Right atrium auricular region (tissue), 2 donors: Measurements from ENCODE around the gene GRM4. TPM values are rescaled to one million over a fixed set of nuclear protein-coding genes. Genes with fewer than 3 reads are reported as not detected.

Experiments
- DNase-seq: peaks from one replicate; pipeline ENCODE4 v3.0.0-alpha.2; 2019; ENCODE audit warnings: low spot score
- H3K27ac ChIP-seq, 2 donors: fragments of 200-600 bp; sonication (generic); 1 replicate in 1 of 2; 2 replicates in 1 of 2; pipeline ENCODE4 v1.5.1; 2016 to 2019
- H3K27me3 ChIP-seq, 2 donors: fragments of 200-600 bp; sonication (generic); one replicate each; pipeline versions ENCODE4 v1.5.1 to v1.6.0; 2017 to 2019
- H3K36me3 ChIP-seq: fragments of 200-600 bp; sonication (generic); one replicate; pipeline ENCODE4 v1.5.1; 2016
- H3K4me1 ChIP-seq, 2 donors: fragments of 200-600 bp; sonication (generic); one replicate each; pipeline versions ENCODE4 v1.5.1 to v1.6.0; 2017 to 2019
- H3K4me3 ChIP-seq, 2 donors: fragments of 200-600 bp; sonication (generic); 1 replicate in 1 of 2; 2 replicates in 1 of 2; pipeline ENCODE4 v1.5.1; 2017 to 2019; ENCODE audit warnings: mild to moderate bottlenecking in 1 of 2, moderate library complexity in 1 of 2
- H3K9me3 ChIP-seq, 2 donors: fragments of 200-600 bp; sonication (generic); one replicate each; pipeline ENCODE4 v1.5.1; 2019
- total RNA-seq, 2 donors: library from RNA; depleted of rRNA; stranded (reverse); fragments of >200 nt; gene quantifications; one replicate each; pipeline ENCODE4 v1.1.0, GENCODE V29; 2016
- TF ChIP-seq, protein P1 (sequence below), 2 donors: fragments of 200-600 bp; sonication (generic); IDR thresholded peaks; one replicate each; pipeline ENCODE4 v1.5.1; 2019; ENCODE audit warnings: antibody characterized with exemption in 2 of 2

The GRM4 gene
- total RNA-seq, 2 donors from 2014 or later: not detected

DNA sequence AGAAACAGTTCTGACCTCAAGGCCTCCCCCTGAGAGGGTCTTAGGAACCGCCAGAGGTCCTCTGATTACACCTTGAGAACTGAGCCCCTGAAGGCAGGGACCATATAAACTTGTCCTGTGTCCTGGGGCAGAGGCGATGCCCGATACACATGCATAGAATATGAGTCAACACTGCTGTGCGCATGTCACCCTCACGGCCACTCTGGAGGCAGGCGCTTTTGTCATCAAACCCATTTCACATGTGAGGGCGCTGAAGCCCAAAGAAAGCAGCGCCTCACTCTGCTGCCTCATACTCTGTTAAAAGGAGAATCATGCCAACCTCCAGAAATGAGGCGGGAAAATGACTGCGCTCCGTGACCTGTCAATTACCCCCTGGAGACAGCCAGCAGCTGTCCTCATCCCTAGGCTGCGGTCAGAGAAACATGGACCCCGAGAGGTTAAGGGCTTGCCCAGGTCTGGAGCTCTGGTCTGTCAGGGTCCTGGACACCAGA is 158.3 kb downstream of the GRM4 start:
- TF ChIP-seq, protein P1, sequence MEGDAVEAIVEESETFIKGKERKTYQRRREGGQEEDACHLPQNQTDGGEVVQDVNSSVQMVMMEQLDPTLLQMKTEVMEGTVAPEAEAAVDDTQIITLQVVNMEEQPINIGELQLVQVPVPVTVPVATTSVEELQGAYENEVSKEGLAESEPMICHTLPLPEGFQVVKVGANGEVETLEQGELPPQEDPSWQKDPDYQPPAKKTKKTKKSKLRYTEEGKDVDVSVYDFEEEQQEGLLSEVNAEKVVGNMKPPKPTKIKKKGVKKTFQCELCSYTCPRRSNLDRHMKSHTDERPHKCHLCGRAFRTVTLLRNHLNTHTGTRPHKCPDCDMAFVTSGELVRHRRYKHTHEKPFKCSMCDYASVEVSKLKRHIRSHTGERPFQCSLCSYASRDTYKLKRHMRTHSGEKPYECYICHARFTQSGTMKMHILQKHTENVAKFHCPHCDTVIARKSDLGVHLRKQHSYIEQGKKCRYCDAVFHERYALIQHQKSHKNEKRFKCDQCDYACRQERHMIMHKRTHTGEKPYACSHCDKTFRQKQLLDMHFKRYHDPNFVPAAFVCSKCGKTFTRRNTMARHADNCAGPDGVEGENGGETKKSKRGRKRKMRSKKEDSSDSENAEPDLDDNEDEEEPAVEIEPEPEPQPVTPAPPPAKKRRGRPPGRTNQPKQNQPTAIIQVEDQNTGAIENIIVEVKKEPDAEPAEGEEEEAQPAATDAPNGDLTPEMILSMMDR (IDR thresholded peaks at IDR 0.05): no peak
- Histone ChIP-seq H3K4me3 (no peak overlapping the region), H3K27ac (no peak overlapping the region), H3K27me3 (no peaks in the 10 kb centered on the region), H3K9me3 (no peaks in the 10 kb centered on the region), H3K4me1 (no peaks in the 10 kb centered on the region), H3K36me3 (no peaks in the 10 kb centered on the region)
- DNase-seq: no peak

DNA sequence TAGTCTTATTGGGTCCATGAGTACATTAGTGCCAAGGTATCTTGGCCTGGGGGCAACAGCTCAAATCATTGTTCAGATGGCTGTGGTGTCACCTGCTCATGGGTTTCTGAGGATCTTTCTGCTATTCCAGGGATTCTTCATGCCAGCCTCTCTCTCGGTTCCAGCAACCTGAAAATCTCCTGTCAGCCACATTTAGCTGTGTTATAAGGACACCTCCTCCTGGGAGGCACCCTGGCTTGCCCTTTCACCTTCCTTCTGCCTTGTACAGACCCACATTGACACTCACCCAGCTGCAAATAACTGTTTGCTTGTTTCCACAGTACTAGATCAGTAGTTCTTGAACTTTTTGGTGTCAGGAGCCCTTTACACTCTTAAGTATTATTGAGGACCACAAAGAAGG is 159.9 kb downstream of the GRM4 start:
- TF ChIP-seq, protein P1 (IDR thresholded peaks at IDR 0.05): no peak
- H3K27me3 ChIP-seq: no peaks in the 10 kb centered on the region
- no peak for DNase-seq
- H3K4me3 ChIP-seq: no peak overlapping the region
- H3K9me3 ChIP-seq: no peaks in the 10 kb centered on the region
- H3K27ac ChIP-seq: no peak overlapping the region
- no peaks in the 10 kb centered on the region for H3K36me3 ChIP-seq
- no peaks in the 10 kb centered on the region for H3K4me1 ChIP-seq

DNA sequence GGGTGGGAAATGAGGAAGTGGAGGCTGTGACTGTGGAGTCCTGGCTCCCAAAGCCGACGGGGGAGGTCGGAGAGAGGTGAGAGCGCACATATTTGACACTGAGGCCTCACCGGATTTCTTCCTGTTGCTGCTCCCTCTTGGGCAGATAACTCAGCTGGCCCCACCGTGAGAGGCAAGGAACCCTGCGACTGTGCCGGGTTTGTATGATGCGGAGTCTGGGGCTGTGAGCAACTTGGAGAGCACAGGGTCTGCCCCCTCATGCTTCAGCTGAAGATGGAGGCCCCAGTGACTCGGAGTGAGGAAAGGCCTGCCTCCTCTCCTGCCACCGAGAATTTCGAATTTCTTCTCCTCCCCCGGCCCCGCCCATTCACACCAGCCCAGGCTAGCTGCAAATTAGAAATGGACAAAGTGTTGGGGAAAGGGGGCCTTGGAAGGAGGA is 160.6 kb downstream of the GRM4 start:
- TF ChIP-seq, protein P1 (IDR thresholded peaks at IDR 0.05): no peak
- no peaks in the 10 kb centered on the region for H3K9me3 ChIP-seq
- no peak overlapping the region for H3K4me3 ChIP-seq
- no peaks in the 10 kb centered on the region for H3K4me1 ChIP-seq
- no peak for DNase-seq
- no peaks in the 10 kb centered on the region for H3K36me3 ChIP-seq
- no peaks in the 10 kb centered on the region for H3K27me3 ChIP-seq
- no peak overlapping the region for H3K27ac ChIP-seq

DNA sequence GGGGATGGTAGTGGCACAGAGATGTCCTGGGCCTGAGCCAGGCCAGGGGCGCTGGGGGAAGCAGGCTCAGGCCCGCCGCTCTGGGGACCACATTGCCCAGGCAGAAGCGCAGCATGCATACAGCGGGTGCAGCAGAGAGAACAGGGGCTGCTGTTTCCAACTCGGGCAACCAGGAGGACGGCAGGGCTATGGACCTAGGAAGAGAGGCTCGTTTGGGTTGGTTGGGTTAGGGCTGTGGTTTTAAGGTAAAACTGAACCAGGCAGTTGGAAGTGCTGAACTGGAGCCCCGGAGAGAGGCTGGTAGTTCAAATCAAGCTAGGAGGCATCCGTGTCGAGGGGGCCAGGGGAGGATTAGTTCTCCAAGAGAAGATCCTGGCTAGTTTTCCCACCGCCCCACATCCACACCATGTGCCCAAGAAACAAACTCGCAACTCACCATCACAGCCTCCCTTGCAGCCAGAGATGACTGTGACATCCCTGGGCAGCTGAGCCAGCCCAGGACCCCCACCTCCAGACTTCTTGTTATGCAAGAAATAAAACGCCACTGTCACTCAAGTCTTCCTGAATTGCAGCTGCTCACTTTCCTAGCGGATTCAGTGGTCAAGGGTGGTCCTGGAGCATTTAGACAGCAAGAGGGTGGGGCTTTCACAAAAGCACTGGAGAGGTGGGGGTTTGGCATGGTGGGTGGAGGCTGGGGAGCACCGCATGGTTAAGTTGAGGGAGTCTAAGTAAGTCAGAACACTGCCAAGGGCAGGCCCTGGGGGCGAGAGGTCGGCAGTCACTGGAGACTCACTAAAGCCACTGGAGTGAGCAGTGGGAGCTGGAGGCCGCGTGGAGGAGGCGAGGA is 161.2 kb downstream of the GRM4 start:
- TF ChIP-seq, protein P1 (IDR thresholded peaks at IDR 0.05): no peak
- Histone ChIP-seq H3K36me3 (no peaks in the 10 kb centered on the region), H3K9me3 (no peaks in the 10 kb centered on the region), H3K4me1 (no peaks in the 10 kb centered on the region), H3K4me3 (no peak overlapping the region), H3K27me3 (no peaks in the 10 kb centered on the region), H3K27ac (no peak overlapping the region)
- DNase-seq: no peak

DNA sequence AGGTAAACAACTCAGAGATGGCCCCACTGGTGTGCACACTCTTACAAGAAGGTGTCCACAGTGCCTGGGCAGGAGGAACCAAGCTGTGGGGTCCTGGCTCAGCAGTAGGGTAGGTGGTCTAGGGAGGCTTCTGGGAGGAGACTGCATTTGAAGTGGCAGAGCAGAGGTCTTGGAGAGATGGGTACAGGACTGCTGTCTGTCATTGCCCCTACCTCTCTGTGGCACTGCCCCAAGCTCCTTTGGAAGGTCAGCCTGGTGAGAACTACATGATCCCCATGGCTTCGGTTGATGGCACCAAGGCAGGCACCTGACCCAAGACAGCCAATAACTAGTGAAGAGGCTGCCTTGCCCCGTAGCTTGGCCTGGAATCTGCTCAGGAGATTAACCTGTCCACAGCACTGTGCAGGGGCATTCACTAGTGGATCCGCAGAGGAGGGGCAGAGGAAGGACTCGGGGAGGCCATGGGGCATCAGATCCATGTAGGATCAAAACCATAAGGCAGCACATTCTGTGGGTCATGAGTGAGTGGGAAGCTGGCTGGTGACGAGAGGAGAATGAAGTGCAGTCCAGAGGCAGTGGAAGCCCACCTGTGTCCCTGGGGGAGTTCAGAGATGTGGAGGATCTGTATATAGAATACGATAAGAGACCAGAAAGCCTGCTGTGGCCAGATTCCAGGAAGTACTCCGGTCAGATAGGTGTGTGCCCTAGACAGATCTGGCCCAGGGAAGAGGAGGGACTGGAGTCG is 162.0 kb downstream of the GRM4 start:
- TF ChIP-seq, protein P1 (IDR thresholded peaks at IDR 0.05): no peak
- Histone ChIP-seq H3K4me1 (no peaks in the 10 kb centered on the region), H3K27ac (no peak overlapping the region), H3K36me3 (no peaks in the 10 kb centered on the region), H3K9me3 (no peaks in the 10 kb centered on the region), H3K27me3 (no peaks in the 10 kb centered on the region), H3K4me3 (no peak overlapping the region)
- no peak for DNase-seq
